Measurements from ENCODE around the gene SGSM1.

DNA sequence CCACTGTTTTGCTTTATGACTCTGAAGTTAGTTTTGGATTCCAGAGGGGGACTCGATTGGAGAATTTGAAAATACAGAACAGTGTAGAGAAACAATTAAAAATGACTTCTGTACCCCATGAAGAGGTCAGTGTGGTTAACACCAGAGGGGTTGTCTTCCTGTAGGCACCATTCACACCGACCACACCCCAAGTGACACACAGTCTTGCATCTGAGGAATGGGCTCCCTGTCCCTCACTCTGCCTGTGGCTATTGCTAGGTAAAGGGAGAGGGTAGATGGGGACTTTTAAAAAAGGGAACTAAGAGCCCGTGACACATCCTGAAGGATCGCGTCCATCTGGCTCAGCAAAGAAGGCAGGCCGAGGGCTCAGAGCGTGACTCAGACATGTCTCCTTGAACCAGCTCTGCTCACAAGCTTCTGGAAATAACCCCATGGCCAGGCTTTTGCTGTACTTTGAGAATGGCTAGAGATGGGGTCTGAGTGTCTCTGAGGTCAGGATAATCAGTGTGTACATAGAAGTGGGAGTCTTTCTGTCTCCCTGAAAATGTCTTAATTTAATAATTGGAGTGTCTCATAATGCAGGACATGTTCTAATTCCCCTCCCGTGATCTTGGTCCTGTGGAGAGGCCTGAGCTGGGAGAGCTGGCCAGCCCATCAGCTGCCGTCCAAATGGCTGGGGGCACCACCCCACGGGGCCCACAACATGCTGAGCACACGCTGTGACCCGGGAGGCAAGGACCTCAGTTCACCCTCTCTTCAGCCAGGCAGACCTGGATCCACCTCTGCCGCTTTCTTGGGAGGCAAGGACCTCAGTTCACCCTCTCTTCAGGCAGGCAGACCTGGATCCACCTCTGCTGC lies 39.3 kb downstream of the SGSM1 start:
- no peak for TF ChIP-seq ESRRA (CRISPR knock-in tag; IDR thresholded peaks at IDR 0.05; ENCODE audit: borderline replicate concordance)
- TF ChIP-seq CTCF (IDR thresholded peaks at IDR 0.05) = no peak
- TF ChIP-seq ETV6 (CRISPR knock-in tag; IDR thresholded peaks at IDR 0.05) = no peak
- TF ChIP-seq MYBL2 (CRISPR knock-in tag; IDR thresholded peaks at IDR 0.05) = no peak
- TF ChIP-seq, protein P1, sequence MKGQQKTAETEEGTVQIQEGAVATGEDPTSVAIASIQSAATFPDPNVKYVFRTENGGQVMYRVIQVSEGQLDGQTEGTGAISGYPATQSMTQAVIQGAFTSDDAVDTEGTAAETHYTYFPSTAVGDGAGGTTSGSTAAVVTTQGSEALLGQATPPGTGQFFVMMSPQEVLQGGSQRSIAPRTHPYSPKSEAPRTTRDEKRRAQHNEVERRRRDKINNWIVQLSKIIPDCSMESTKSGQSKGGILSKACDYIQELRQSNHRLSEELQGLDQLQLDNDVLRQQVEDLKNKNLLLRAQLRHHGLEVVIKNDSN (CRISPR knock-in tag; IDR thresholded peaks at IDR 0.05) = no peak
- TF ChIP-seq CREM (CRISPR knock-in tag; IDR thresholded peaks at IDR 0.05) = no peak
- no peak for TF ChIP-seq SMAD3 (CRISPR knock-in tag; IDR thresholded peaks at IDR 0.05; ENCODE audit: borderline replicate concordance)
- TF ChIP-seq, protein P2, sequence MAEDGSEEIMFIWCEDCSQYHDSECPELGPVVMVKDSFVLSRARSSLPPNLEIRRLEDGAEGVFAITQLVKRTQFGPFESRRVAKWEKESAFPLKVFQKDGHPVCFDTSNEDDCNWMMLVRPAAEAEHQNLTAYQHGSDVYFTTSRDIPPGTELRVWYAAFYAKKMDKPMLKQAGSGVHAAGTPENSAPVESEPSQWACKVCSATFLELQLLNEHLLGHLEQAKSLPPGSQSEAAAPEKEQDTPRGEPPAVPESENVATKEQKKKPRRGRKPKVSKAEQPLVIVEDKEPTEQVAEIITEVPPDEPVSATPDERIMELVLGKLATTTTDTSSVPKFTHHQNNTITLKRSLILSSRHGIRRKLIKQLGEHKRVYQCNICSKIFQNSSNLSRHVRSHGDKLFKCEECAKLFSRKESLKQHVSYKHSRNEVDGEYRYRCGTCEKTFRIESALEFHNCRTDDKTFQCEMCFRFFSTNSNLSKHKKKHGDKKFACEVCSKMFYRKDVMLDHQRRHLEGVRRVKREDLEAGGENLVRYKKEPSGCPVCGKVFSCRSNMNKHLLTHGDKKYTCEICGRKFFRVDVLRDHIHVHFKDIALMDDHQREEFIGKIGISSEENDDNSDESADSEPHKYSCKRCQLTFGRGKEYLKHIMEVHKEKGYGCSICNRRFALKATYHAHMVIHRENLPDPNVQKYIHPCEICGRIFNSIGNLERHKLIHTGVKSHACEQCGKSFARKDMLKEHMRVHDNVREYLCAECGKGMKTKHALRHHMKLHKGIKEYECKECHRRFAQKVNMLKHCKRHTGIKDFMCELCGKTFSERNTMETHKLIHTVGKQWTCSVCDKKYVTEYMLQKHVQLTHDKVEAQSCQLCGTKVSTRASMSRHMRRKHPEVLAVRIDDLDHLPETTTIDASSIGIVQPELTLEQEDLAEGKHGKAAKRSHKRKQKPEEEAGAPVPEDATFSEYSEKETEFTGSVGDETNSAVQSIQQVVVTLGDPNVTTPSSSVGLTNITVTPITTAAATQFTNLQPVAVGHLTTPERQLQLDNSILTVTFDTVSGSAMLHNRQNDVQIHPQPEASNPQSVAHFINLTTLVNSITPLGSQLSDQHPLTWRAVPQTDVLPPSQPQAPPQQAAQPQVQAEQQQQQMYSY (CRISPR knock-in tag; IDR thresholded peaks at IDR 0.05) = no peak
- TF ChIP-seq MAX (CRISPR knock-in tag; IDR thresholded peaks at IDR 0.05) = no peak
- no peak for TF ChIP-seq ATF3 (CRISPR knock-in tag; conservative IDR thresholded peaks at IDR 0.05)
- no peak for TF ChIP-seq ZBTB43 (CRISPR knock-in tag; IDR thresholded peaks at IDR 0.05)
- TF ChIP-seq SMAD4 (CRISPR knock-in tag; IDR thresholded peaks at IDR 0.05) = no peak
- TF ChIP-seq ZNF671 (CRISPR knock-in tag; IDR thresholded peaks at IDR 0.05) = no peak
